ENCODE measurements around the gene RIBC1.

Gene RIBC1

GRCh38 chrX:53422861-53423306, at the start of gene RIBC1:
TSS of gene RIBC1 (plus strand) at chrX:53422873. CDS start at chrX:53426277, 3,404 bp downstream.
- Histone ChIP-seq H3K4me2 (peak within 1 kb of the TSS; percentile 84), H3K4me3 (peak within 1 kb of the TSS; percentile 74), H4K20me1 (peaks cover 48% of the 10 kb centered on the region), H3K9me3 (no peaks in the 10 kb centered on the region), H3K9ac (peak within 1 kb of the TSS; percentile 94), H3K4me1 (peaks cover 17% of the 10 kb centered on the region), H3K27ac (peak within 1 kb of the TSS; percentile 96), H3K36me3 (0 out of 2 replicates have a peak, but pooled peaks cover 4% of the 10 kb centered on the region), H3K27me3 (peaks cover 54% of the 10 kb centered on the region)
- no peak for TF ChIP-seq Cebpa-rat (IDR thresholded peaks at IDR 0.05)

GRCh38 chrX:53373307-53373706, 49.4 kb upstream of the RIBC1 start:
- no peak overlapping the region for H3K9ac ChIP-seq
- TF ChIP-seq Cebpa-rat (IDR thresholded peaks at IDR 0.05), result no peak
- no peak overlapping the region for H3K4me2 ChIP-seq
- no peaks in the 10 kb centered on the region for H4K20me1 ChIP-seq
- H3K4me1 ChIP-seq, result no peaks in the 10 kb centered on the region
- no peak overlapping the region for H3K4me3 ChIP-seq
- H3K27me3 ChIP-seq, result peaks cover 80% of the 10 kb centered on the region
- peaks cover 17% of the 10 kb centered on the region for H3K9me3 ChIP-seq
- no peak overlapping the region for H3K27ac ChIP-seq
- peaks cover 29% of the 10 kb centered on the region for H3K36me3 ChIP-seq

- peaks cover 38% of the 10 kb centered on the region for H3K36me3 ChIP-seq
- H3K4me3 ChIP-seq, result no peak overlapping the region
- H3K27me3 ChIP-seq, result peaks cover 86% of the 10 kb centered on the region
- H3K9me3 ChIP-seq, result peaks cover 15% of the 10 kb centered on the region
- H3K27ac ChIP-seq, result no peak overlapping the region
- H3K9ac ChIP-seq, result no peak overlapping the region
- no peak for TF ChIP-seq Cebpa-rat (IDR thresholded peaks at IDR 0.05)
- no peaks in the 10 kb centered on the region for H4K20me1 ChIP-seq
- H3K4me2 ChIP-seq, result no peak overlapping the region
- no peaks in the 10 kb centered on the region for H3K4me1 ChIP-seq
These were observed 48.4 kb upstream of the RIBC1 start for GRCh38 chrX:53374222-53374820.

DNA sequence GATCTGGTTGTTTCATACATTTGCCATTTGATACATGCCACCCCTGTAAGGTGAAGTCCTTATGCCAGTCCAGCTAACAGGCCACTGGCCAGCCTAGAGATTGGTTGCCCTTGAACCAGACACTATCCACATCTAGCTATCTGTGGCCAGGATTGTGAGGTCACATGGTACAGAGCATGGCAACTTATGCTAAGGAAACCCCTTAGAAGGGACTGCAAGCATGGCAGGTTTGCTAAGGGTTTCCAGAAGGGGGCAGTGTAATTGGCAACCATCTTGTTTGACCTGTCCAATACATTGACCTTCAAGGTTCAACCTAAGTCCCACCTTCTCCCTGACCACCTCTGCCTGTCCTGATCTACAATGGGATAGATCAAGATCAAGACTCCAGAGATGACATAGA, 47.8 kb upstream of the RIBC1 start:
- H4K20me1 ChIP-seq, result no peaks in the 10 kb centered on the region
- no peak overlapping the region for H3K4me3 ChIP-seq
- H3K9me3 ChIP-seq, result peaks cover 10% of the 10 kb centered on the region
- peaks cover 86% of the 10 kb centered on the region for H3K27me3 ChIP-seq
- peaks cover 44% of the 10 kb centered on the region for H3K36me3 ChIP-seq
- TF ChIP-seq Cebpa-rat (IDR thresholded peaks at IDR 0.05), result no peak
- H3K27ac ChIP-seq, result no peak overlapping the region
- no peaks in the 10 kb centered on the region for H3K4me1 ChIP-seq
- H3K9ac ChIP-seq, result no peak overlapping the region
- no peak overlapping the region for H3K4me2 ChIP-seq

DNA sequence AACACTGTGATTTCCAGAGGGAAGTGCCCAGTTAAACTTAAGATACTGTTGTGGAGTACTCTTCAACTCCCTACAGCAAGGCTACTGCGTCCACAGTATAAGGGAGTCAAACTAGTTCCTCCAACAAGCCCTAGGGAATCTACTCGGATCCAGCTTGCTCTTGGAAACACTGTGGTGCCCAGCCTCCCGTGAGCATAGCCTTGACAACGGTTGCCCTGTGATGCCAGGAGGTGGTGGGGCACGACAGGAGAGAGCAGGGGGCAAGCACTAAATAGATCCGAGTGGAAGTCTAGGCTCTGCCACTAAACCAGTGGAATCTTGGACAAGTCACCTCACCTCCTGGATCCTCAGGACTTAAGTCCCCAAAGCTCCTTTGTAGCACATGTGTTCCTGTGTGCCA, 45.8 kb upstream of the RIBC1 start:
- Histone ChIP-seq H3K9me3 (no peaks in the 10 kb centered on the region), H3K4me3 (no peak overlapping the region), H3K9ac (no peak overlapping the region), H3K27me3 (peaks cover 87% of the 10 kb centered on the region), H3K27ac (no peak overlapping the region), H3K36me3 (peaks cover 64% of the 10 kb centered on the region), H4K20me1 (peaks cover 8% of the 10 kb centered on the region; the same call in 1 of the 2 replicates), H3K4me1 (no peaks in the 10 kb centered on the region), H3K4me2 (no peak overlapping the region)
- no peak for TF ChIP-seq Cebpa-rat (IDR thresholded peaks at IDR 0.05)

GRCh38 chrX:53377464-53377863, 45.2 kb upstream of the RIBC1 start:
- no peaks in the 10 kb centered on the region for H3K9me3 ChIP-seq
- no peak for TF ChIP-seq Cebpa-rat (IDR thresholded peaks at IDR 0.05)
- H3K27ac ChIP-seq, result no peak overlapping the region
- H3K4me3 ChIP-seq, result no peak overlapping the region
- H4K20me1 ChIP-seq, result peaks cover 13% of the 10 kb centered on the region; the same call in 1 of the 2 replicates
- H3K27me3 ChIP-seq, result peaks cover 90% of the 10 kb centered on the region
- no peak overlapping the region for H3K4me2 ChIP-seq
- H3K36me3 ChIP-seq, result peaks cover 70% of the 10 kb centered on the region
- no peak overlapping the region for H3K9ac ChIP-seq
- H3K4me1 ChIP-seq, result no peaks in the 10 kb centered on the region

DNA sequence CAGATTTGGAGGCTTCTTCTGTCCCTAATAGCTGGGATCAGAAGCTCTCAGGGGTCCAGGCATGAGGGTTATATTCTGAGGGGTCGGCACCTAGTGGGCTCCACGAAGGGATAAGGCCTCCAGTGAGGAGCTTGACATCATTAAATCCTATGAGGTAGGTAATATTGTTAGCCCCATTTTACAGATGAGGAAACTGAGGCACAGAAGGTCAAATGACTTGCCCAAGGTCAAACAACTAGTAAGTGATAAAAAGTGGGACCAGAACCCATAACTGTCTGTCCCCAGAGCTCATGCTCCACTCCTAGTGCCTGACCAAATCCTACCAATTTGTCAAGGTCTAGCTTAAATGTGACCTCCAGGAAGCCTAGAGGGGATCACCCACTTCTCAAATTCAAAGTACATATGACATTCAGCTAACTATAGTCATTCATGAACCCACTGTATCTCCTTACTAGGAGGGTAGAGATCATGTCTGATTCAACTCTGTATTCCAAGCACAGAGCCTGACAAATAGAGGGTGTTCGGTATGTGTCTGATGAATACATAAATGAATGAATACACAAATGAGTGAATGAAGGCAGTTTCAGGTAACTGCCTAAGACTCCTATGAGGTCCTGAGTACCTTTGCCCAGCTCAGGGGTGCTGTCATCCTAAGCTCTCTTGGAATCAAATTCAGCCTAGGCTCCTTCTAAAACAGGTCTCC, 43.5 kb upstream of the RIBC1 start:
- Histone ChIP-seq H3K9ac (no peak overlapping the region), H3K4me3 (no peak overlapping the region), H3K36me3 (peaks cover 86% of the 10 kb centered on the region), H3K4me1 (no peaks in the 10 kb centered on the region), H3K27ac (no peak overlapping the region), H3K27me3 (peaks cover 93% of the 10 kb centered on the region), H4K20me1 (peaks cover 22% of the 10 kb centered on the region; the same call in 1 of the 2 replicates), H3K4me2 (no peak overlapping the region), H3K9me3 (no peaks in the 10 kb centered on the region)
- TF ChIP-seq Cebpa-rat (IDR thresholded peaks at IDR 0.05), result no peak

DNA sequence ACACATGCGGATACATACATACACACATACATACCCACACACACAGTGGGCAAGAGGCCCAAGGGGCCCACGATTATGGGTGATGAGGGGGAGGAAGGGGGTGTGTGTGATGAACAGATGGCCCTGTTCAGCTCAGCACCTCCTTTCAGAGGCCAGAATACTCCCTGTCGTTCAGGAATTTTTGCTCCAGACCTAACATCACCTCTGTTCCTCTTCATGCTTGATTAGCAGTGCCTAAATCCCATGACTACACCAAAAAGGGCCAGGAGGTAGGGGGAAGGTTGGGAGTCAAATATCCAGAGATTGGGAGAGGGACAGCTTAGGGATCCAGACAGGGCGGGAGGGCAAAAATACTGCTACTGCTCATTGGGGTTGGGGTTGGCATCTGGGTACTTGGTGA, 42.9 kb upstream of the RIBC1 start:
- Histone ChIP-seq H3K9me3 (no peaks in the 10 kb centered on the region), H3K36me3 (peaks cover 92% of the 10 kb centered on the region), H3K27me3 (peaks cover 93% of the 10 kb centered on the region), H3K27ac (no peak overlapping the region), H3K4me1 (no peaks in the 10 kb centered on the region), H4K20me1 (peaks cover 22% of the 10 kb centered on the region; the same call in 1 of the 2 replicates), H3K4me3 (no peak overlapping the region), H3K4me2 (no peak overlapping the region), H3K9ac (no peak overlapping the region)
- no peak for TF ChIP-seq Cebpa-rat (IDR thresholded peaks at IDR 0.05)

GRCh38 chrX:53383376-53384076, 39.1 kb upstream of the RIBC1 start:
- peaks cover 84% of the 10 kb centered on the region for H3K36me3 ChIP-seq
- no peak overlapping the region for H3K27ac ChIP-seq
- H3K9ac ChIP-seq, result no peak overlapping the region
- H3K4me1 ChIP-seq, result no peaks in the 10 kb centered on the region
- H3K9me3 ChIP-seq, result no peaks in the 10 kb centered on the region
- no peak overlapping the region for H3K4me3 ChIP-seq
- peaks cover 36% of the 10 kb centered on the region; the same call in 1 of the 2 replicates for H4K20me1 ChIP-seq
- H3K4me2 ChIP-seq, result no peak overlapping the region
- TF ChIP-seq Cebpa-rat (IDR thresholded peaks at IDR 0.05), result no peak
- H3K27me3 ChIP-seq, result peaks cover 93% of the 10 kb centered on the region

Data from BLaER1 (cell line).